ENCODE measurements around the gene CHTOP.

CHTOP gene

GRCh38 chr1:153612755-153613331 is 21.0 kb upstream of the CHTOP start, which contains the start of gene S100A16:
S100A16 (minus strand) TSS chr1:153613137; CDS start chr1:153608151, 4,986 bp downstream.
- DNase-seq (ENCODE audit: low spot score) = no peak

- DNase-seq (ENCODE audit: low spot score) = no peak
These were observed 20.5 kb upstream of the CHTOP start for GRCh38 chr1:153613406-153613805.

- no peak for DNase-seq (ENCODE audit: low spot score)
These were observed 19.5 kb upstream of the CHTOP start for GRCh38 chr1:153614189-153614900.

GRCh38 chr1:153614906-153615305 is 19.0 kb upstream of the CHTOP start:
- no peak for DNase-seq (ENCODE audit: low spot score)

GRCh38 chr1:153615406-153615805 is 18.5 kb upstream of the CHTOP start:
- no peak for DNase-seq (ENCODE audit: low spot score)

- no peak for DNase-seq (ENCODE audit: low spot score)
These were observed 17.5 kb upstream of the CHTOP start, which contains the start of gene S100A14 for GRCh38 chr1:153616144-153616916. S100A14 (minus strand) TSS chr1:153616325; CDS start chr1:153615858, 467 bp downstream.

- DNase-seq (ENCODE audit: low spot score) = no peak
These were observed 17.0 kb upstream of the CHTOP start for GRCh38 chr1:153616917-153617311.

- DNase-seq (ENCODE audit: low spot score) = no peak
These were observed 16.2 kb upstream of the CHTOP start for GRCh38 chr1:153617663-153618062.

GRCh38 chr1:153619171-153619570 is 14.7 kb upstream of the CHTOP start:
- DNase-seq (ENCODE audit: low spot score) = no peak

GRCh38 chr1:153623101-153623500 is 10.8 kb upstream of the CHTOP start:
- no peak for DNase-seq (ENCODE audit: low spot score)

- DNase-seq (ENCODE audit: low spot score) = no peak
These were observed 8.8 kb upstream of the CHTOP start for GRCh38 chr1:153624965-153625611.

GRCh38 chr1:153626477-153626903 is 7.4 kb upstream of the CHTOP start:
- DNase-seq (ENCODE audit: low spot score) = no peak

- peak; percentile 67 for DNase-seq (ENCODE audit: low spot score)
These were observed 6.8 kb upstream of the CHTOP start, which contains the start of gene S100A13 for GRCh38 chr1:153626904-153627714. S100A13 (minus strand) TSS chr1:153627505; CDS start chr1:153626472, 1,033 bp downstream.

- peak; percentile 86 for DNase-seq (ENCODE audit: low spot score)
These were observed 5.9 kb upstream of the CHTOP start, which contains the start of gene S100A1 for GRCh38 chr1:153627715-153628626. S100A1 (plus strand) TSS chr1:153628434; CDS start chr1:153630522, 2,088 bp downstream.

GRCh38 chr1:153628638-153629342 is 5.1 kb upstream of the CHTOP start:
- no peak for DNase-seq (ENCODE audit: low spot score)

- DNase-seq (ENCODE audit: low spot score) = no peak
These were observed 4.6 kb upstream of the CHTOP start for GRCh38 chr1:153629343-153629665.

- DNase-seq (ENCODE audit: low spot score) = peak; percentile 65
These were observed 3.9 kb upstream of the CHTOP start for GRCh38 chr1:153629971-153630370.

- no peak for DNase-seq (ENCODE audit: low spot score)
These were observed 3.5 kb upstream of the CHTOP start for GRCh38 chr1:153630384-153630783.
